ENCODE results near the gene KANK2. TPM values are rescaled to one million over a fixed set of nuclear protein-coding genes. Genes with fewer than 3 reads are reported as not detected.

Gene KANK2
- total RNA-seq, 1 donor from 2014 or later: 42.9 TPM

- H3K27me3 ChIP-seq (ENCODE audit: control insufficient read depth, insufficient read depth, low read length): no peaks in the 10 kb centered on the region
- TF ChIP-seq CTCF (IDR thresholded peaks at IDR 0.05; ENCODE audit: insufficient read depth, low read length, poor library complexity, severe bottlenecking): no peak
- H3K4me3 ChIP-seq (ENCODE audit: low read depth, low read length): no peak overlapping the region
- H3K36me3 ChIP-seq (ENCODE audit: control insufficient read depth, insufficient read depth, low read length): peaks cover 1% of the 10 kb centered on the region
- no peak for DNase-seq (ENCODE audit: low read depth)
Measured at GRCh38 chr19:11242025-11242424, 44.7 kb upstream of the KANK2 start.

DNA sequence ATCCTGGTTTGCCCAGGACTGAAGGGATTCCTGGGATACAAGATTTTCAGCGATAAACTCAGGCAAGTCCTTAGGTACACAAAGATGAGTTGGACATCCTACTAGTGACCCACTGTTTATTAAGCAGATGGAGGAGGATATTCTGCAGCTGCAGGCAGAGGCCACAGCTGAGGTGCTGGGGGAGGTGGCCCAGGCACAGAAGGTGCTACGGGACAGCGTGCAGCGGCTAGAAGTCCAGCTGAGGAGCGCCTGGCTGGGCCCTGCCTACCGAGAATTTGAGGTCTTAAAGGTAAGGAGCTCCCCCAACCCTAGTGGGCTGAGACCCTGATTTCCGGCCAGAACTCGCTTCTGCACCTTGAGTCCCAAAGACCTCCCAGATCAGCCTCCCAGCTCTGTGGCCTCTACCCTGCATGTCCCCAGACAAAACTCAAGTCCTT is 42.7 kb upstream of the KANK2 start:
- Histone ChIP-seq H3K27me3 (ENCODE audit: control insufficient read depth, insufficient read depth, low read length) (no peaks in the 10 kb centered on the region), H3K36me3 (ENCODE audit: control insufficient read depth, insufficient read depth, low read length) (no peaks in the 10 kb centered on the region), H3K4me3 (ENCODE audit: low read depth, low read length) (no peak overlapping the region)
- DNase-seq (ENCODE audit: low read depth): no peak
- no peak for TF ChIP-seq CTCF (IDR thresholded peaks at IDR 0.05; ENCODE audit: insufficient read depth, low read length, poor library complexity, severe bottlenecking)

- DNase-seq (ENCODE audit: low read depth): no peak
- no peak for TF ChIP-seq CTCF (IDR thresholded peaks at IDR 0.05; ENCODE audit: insufficient read depth, low read length, poor library complexity, severe bottlenecking)
- H3K27me3 ChIP-seq (ENCODE audit: control insufficient read depth, insufficient read depth, low read length): no peaks in the 10 kb centered on the region
- H3K4me3 ChIP-seq (ENCODE audit: low read depth, low read length): no peak within 1 kb of the TSS
- H3K36me3 ChIP-seq (ENCODE audit: control insufficient read depth, insufficient read depth, low read length): no peaks in the 10 kb centered on the region
Measured at GRCh38 chr19:11239377-11240000, 42.1 kb upstream of the KANK2 start, which contains the start of gene ANGPTL8. ANGPTL8 (plus strand) TSS chr19:11239619; CDS start chr19:11239638, 19 bp downstream.

DNA sequence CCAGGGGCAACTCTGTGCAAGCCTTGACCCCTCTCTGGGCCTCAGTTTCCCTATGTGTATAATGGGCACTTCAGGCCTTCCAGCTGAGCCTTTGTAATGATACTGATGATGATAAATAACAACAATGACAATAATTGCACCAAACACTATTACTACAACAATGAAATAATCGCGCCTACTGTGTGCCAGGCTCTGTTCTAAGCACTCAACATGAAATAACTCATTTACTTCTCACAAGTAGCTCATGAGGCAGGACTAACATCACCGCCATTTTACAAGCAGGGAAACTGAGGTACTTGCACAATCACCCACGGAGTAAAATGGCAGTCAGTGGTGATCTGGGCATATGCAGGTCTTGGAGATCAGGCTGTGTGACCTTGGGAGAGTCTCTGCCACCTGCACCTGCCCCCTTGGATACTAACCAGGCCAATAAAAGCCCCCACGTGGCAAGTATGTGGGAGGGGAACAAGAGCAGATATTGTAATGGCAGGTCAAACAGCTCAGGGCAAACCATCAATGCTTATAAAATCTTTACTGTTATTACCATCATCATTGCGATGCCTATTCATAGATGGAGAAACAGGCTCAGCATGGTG is 41.5 kb upstream of the KANK2 start:
- Histone ChIP-seq H3K36me3 (ENCODE audit: control insufficient read depth, insufficient read depth, low read length) (no peaks in the 10 kb centered on the region), H3K27me3 (ENCODE audit: control insufficient read depth, insufficient read depth, low read length) (no peaks in the 10 kb centered on the region), H3K4me3 (ENCODE audit: low read depth, low read length) (no peak overlapping the region)
- DNase-seq (ENCODE audit: low read depth): no peak
- no peak for TF ChIP-seq CTCF (IDR thresholded peaks at IDR 0.05; ENCODE audit: insufficient read depth, low read length, poor library complexity, severe bottlenecking)

DNA sequence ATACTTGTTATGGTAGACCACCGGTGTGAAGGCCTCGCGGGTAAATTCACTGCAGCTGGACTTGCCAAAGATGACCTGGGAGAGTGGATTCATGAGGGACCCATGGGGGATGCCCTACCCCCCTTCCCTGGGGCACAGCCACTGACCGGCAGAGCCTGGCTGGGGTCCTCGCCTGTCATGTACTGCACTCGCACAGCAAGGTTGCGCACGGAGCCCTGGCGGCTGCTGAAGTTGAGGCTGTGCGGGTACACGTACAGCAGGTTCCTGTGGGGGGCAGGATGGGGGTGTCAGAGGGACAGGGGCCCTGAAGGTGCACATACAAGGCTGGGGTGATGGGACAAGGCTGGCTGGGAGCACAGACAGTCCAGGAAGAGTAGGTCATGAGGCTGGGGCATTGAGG is 40.7 kb upstream of the KANK2 start:
- TF ChIP-seq CTCF (IDR thresholded peaks at IDR 0.05; ENCODE audit: insufficient read depth, low read length, poor library complexity, severe bottlenecking): no peak
- no peak for DNase-seq (ENCODE audit: low read depth)
- H3K4me3 ChIP-seq (ENCODE audit: low read depth, low read length): no peak overlapping the region
- H3K36me3 ChIP-seq (ENCODE audit: control insufficient read depth, insufficient read depth, low read length): no peaks in the 10 kb centered on the region
- no peaks in the 10 kb centered on the region for H3K27me3 ChIP-seq (ENCODE audit: control insufficient read depth, insufficient read depth, low read length)

DNA sequence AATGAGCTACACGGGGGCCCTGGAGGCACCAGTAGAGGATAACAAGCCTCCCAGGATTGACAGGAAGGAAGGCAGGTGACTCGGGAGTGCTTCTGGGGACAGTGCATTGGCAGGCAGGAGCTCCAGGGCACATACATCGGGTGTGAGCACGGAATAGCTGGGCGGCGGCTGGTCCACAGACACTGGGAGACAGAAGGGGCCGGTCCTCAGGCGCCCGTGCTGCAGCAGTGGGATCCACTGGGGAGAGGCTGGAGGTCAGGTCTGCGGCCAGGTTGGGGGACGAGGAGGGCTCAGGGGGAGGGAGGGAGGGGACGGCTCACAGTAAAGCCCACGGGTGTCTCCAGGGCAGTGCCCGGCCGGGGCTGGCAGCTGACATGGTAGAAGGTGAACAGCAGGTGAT is 40.0 kb upstream of the KANK2 start:
- TF ChIP-seq CTCF (IDR thresholded peaks at IDR 0.05; ENCODE audit: insufficient read depth, low read length, poor library complexity, severe bottlenecking): no peak
- Histone ChIP-seq H3K4me3 (ENCODE audit: low read depth, low read length) (no peak overlapping the region), H3K36me3 (ENCODE audit: control insufficient read depth, insufficient read depth, low read length) (no peaks in the 10 kb centered on the region), H3K27me3 (ENCODE audit: control insufficient read depth, insufficient read depth, low read length) (no peaks in the 10 kb centered on the region)
- DNase-seq (ENCODE audit: low read depth): no peak

All from kidney epithelial cell (primary cell).